ENCODE data around the gene FXYD7.
A peak's percentile ranks its signal among the peaks of the same experiment; 100 is the strongest.

The FXYD7 gene

GRCh38 chr19:35135389-35135909 lies 7.6 kb upstream of the FXYD7 start:
- TF ChIP-seq ZFX (IDR thresholded peaks at IDR 0.05; ENCODE audit: borderline replicate concordance) (no peak), CTCF (IDR thresholded peaks at IDR 0.05) (peak; percentile 89)
- H3K27ac ChIP-seq: no peak overlapping the region

GRCh38 chr19:35136231-35136630 lies 6.8 kb upstream of the FXYD7 start:
- H3K27ac ChIP-seq: no peak overlapping the region
- TF ChIP-seq CTCF (IDR thresholded peaks at IDR 0.05) (no peak), ZFX (IDR thresholded peaks at IDR 0.05; ENCODE audit: borderline replicate concordance) (no peak)

DNA sequence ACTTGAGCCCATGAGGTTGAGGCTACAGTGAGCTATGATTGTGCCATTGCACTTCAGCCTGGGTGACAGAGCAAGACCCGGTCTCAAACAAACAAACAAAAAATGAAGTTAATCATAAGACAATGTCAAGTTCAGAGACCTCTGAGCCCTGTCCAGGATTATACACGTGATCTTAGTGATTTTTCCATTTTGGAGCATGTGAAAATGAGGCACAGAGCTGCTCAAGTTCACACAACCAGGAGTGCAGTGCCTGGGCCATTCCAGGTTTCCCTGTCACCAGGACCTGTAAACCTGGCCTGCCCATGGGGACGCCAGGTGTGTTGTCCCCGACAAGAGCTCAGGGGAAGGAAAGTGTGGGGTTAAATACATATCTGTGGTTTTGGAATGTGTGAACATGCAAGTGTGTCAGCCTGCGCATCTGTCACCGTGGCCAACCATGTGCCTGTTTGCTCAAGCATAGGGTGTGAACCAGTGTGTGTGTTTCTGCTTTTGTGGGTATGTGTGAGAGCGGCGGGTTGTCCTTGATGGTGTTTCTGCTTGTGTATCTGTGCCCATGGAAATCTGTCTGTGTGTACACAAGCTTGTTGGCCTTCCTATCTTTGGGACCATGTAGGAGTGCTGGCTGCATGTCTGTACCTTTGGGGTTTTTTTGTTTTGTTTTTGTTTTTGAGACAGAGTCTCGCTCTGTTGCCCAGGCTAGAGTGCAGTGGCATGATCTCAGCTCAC lies 5.9 kb upstream of the FXYD7 start:
- H3K27ac ChIP-seq: no peak overlapping the region
- TF ChIP-seq CTCF (IDR thresholded peaks at IDR 0.05) (no peak), ZFX (IDR thresholded peaks at IDR 0.05; ENCODE audit: borderline replicate concordance) (no peak)

- TF ChIP-seq ZFX (IDR thresholded peaks at IDR 0.05; ENCODE audit: borderline replicate concordance) (no peak), CTCF (IDR thresholded peaks at IDR 0.05) (no peak)
- H3K27ac ChIP-seq: no peak within 1 kb of the TSS
Observed at GRCh38 chr19:35138305-35138892, 4.7 kb upstream of the FXYD7 start, which contains the start of gene FXYD1. Gene FXYD1 (plus strand): TSS chr19:35138824. CDS start chr19:35140080, 1,256 bp downstream.

DNA sequence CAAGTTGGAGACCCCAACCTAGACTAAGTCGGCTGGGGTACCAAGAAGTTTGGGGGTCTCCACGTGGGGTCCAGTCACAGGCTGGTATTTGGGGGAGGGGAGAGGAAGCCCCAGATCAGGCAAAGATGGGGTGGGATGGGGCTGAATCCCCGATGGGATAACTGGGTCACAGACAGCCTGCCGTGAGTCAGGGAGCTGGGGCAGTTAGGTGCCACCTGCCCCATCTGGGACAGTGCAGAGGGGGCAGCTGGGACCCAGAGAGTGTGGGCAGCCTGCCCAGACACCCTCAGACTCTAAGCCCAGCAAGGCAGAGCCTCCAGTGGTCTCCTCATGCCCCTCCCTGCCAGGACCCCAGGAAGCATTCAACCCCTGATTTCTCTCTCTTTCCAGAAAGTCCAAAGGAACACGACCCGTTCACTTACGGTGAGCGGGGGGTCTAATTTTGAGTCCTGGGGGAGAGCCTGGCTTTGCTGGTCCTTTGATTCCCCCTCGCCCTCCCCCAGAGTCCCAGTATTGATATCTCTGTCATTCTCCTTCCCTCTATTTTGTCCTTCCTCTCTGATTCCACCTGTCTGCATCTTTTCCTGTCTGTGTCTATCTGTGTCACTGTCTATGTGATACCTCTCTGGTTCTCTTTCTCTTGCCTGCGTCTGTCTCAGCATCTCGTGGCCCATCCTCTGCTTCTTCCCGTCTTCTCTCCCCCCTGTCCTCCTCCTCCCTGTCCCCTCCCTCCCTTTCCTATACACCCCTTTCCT lies 2.7 kb upstream of the FXYD7 start:
- TF ChIP-seq ZFX (IDR thresholded peaks at IDR 0.05; ENCODE audit: borderline replicate concordance): no peak
- no peak for TF ChIP-seq CTCF (IDR thresholded peaks at IDR 0.05)
- no peak overlapping the region for H3K27ac ChIP-seq

GRCh38 chr19:35140962-35141836 lies 1.9 kb upstream of the FXYD7 start:
- 0 out of 2 replicates have a peak overlapping the region, but pooled peaks have one; percentile 37 for H3K27ac ChIP-seq
- peak; percentile 80 for TF ChIP-seq CTCF (IDR thresholded peaks at IDR 0.05)
- TF ChIP-seq ZFX (IDR thresholded peaks at IDR 0.05; ENCODE audit: borderline replicate concordance): no peak

All from 22Rv1 (cell line).